HG02870 (cell line): ENCODE measurements around the gene FGG.
"Not testable (repeated sequence)": the region's sequence is repeated elsewhere in the genome, so short reads cannot be mapped to it uniquely, and the experiment has no call there.

Experiments used
- ATAC-seq: cut with Tn5 transposase; IDR thresholded peaks from one replicate; pipeline ENCODE4 v1.9.1; 2021; ENCODE audit warnings: mild to moderate bottlenecking, moderate library complexity; ENCODE audit not compliant: unreplicated experiment

Gene FGG

DNA sequence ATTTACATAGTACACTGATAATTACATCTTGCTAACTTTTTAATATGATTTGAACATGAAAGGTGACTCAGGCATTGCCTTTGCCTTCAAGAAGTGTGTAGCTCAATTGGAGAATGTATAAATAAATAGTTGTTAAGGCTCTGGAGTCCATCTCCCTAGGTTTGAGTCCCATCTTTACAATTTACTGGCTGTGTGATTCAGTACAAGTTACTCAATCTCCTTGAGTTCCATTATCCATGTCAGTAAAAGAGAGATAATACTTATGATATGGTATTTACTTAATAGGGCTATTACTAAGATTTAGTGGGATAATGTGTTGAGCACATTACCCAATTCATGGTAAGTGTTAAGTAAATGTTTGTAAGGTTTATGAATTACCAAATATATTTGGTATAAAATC lies 1.9 kb upstream of the FGG start:
- no peak for ATAC-seq

DNA sequence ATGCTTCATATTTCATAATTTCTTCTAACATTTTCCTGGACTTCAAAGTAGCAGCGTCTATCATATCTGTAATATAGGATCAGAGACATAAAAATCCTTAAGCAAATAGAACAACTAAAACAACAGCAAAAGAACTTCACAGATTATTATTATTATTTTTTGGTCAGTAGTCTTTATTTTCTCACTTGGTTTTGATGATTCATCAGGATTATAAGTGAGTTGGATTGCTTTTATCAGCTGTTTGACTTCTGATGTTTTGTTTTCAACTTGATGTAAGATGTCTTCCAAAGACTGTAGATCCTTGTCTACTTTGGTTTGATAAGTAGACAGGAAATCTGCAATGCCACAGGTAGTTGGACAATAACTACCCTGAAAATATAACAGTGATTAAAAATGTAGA lies 623 bp downstream of the FGG start:
- no peak for ATAC-seq

DNA sequence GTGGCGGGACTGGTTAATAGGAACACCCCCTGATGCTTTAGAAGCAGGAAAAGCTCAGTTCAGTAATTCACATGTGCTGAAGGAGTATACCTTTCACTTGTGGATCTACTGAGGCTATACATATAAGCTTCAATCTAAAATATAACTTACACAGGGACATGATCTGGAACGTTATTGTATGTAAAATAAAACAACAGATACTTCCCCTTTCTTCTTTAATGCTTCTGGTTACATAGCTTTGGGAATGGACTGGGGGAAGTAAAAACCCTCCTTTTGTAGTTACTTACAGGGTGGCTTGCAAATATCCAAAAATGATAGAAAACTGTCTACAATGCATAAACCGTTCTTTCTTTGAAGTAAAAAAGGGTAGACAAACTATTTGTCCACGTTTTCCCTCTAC lies 1.9 kb downstream of the FGG start:
- no peak for ATAC-seq

DNA sequence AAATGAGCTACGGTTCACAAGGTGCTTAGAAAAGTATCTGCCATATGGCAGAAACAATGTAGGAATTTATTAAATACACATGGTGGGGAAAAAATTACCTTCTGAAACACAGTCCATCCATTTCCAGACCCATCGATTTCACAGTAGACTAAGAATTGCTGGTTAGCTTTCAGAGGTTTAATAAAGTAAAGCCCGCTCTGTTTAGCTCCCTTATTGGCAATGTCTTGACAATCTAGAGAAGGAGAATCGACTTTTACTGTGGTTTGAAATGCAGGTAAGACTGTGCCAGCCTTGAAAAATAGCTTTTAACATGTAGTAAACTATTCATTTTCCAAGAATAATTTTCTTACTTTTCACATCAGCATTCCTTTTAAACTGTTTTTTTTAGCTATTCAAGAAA lies 2.9 kb downstream of the FGG start:
- ATAC-seq, result no peak

DNA sequence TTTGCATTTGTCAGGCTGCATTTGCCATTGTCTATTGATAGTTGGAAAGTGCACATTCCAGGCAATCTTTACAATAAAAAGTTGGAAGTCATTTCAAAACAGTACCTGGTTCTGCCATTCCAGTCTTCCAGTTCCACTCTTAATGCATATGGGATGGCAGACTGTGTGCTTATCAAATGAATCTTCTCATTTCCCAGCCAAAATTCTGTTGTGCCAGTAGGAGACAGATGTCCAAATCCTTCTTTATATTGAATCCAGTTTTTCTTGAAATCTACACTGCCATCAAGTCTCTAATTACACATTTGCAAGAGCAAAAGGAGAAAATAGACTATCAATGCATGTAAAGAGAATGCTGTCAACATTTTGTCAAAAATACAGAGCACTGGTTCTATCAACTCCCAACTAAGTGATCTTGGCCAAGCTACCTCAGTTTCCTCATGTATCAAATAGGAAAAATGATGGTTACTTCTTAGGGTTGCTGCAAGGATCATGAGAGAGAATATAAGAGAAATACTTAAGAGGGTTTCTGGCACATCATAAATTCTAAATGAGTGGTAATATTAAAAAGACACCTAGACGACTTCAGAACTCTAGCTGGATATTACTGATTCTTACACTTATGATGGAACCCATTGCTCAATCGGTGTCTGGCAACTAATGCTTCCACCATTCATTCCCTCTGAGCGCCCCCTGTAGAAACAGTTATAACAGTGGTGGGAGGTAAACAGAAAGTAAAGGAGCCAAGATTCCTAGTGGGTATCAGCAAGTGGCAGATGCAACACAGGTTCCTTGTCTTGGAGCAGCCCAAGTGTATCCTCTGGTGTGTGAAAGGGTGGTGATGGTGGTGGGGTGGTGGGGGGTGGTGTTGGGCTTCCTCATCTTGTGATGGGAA lies 3.8 kb downstream of the FGG start:
- ATAC-seq, result no peak

DNA sequence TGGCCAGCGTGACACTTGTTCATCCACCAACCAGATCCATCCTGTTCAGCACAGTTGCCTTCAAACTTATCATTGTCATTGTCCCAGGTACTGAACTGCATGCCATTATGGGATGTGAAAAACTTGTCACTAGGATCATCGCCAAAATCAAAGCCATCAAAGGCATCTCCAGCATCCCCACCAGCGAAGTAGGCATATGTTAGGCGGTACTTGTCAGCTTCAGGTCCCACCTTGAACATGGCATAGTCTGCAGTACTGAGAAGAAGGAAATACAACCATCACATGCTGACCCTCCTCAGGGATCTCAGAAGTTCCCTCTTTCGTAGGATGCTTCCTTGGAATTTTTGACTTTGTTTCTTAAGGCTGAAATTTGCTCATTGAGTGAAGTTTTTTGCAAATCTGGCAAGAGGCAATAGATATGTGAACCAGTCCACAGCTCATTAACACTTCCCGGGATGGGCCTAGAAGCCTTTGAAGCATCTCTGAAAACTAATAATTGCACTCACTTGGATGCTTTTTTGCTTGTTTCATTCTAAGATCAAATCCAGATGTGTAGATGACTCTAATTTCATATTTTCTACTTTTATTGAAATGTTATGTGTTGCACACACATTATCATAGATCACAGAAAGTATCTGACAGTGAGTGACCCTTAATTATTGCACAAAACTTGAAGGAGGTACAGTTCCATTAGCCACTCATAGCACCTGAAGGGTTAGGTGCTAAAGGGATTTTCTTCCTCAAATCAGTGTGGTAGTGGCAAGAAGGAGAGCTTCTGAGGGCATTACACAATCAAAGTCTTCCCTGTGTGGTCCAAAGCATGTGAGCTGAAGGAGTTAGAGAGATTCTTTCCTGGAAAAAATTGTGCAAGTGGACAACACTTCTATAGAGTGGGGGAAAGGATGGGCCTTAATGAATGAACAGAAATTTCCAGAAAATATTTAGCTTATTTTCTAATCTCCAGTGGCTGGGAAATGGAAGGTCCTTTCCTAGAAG lies 5.4 kb downstream of the FGG start:
- no peak for ATAC-seq

DNA sequence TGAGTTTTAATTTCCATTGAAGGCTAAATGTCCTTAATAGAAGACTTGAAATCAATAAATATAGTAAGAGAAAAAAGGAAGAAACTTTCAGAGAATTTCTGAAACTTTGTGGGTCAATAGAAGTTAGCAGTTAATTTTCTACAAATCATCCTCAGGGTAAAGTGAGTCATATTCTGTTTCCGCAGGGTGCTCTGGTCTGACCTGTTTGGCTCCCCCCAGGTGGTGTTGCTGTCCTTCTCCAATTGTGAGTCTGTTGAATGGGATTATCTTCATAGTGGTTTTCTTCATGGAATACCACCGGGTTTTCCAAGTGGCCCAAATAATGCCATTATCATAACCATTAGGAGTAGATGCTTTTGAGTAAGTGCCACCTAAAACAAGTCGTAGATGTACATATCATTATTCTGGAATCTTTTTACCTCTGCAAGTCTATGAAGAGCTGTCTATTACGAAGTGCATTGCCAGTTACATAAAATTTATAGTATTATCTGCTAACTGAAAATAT lies 7.7 kb downstream of the FGG start:
- ATAC-seq, result no peak

DNA sequence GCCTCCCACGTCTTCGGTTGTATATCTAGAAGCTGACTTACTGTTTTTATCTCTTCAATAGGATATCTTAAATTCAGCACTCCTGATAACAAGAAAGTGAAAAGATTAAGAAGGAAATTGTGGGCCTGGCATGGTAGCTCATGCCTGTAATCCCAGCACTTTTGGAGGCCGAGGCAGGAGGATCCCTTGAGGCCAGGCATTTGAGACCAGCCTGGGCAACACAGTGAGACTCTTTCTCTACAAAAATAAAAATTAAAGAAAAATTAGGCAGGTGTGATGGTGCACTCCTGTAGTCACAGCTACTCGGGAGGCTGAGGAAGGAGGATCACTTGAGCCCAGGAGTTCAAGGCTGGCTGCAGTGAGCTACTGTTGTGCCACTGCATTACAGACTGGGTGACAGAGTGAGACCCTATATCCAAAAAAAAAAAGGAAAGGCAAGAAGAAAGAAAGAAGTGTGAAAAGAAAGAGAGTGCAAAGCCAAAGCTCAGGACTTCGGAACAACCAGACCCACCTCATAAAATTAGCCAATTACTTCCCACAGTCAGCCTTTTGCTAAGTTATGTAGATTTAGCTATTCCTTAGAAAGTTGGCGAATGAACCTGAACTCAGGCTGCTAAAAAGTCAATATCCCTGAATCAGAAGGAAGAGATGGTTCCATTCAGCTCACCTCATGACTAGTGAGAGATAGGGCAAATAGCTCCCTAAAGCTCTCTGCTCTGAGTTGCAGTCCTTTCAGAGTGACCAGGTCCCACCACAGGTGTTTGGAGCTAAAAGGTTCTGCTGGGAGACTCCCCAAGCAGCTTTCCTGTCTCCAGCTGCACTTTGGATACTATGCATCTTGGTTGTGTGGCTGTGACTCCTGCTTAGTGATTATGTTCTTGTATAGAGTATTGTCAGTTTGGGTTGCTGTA lies 9.2 kb downstream of the FGG start:
- no peak for ATAC-seq

DNA sequence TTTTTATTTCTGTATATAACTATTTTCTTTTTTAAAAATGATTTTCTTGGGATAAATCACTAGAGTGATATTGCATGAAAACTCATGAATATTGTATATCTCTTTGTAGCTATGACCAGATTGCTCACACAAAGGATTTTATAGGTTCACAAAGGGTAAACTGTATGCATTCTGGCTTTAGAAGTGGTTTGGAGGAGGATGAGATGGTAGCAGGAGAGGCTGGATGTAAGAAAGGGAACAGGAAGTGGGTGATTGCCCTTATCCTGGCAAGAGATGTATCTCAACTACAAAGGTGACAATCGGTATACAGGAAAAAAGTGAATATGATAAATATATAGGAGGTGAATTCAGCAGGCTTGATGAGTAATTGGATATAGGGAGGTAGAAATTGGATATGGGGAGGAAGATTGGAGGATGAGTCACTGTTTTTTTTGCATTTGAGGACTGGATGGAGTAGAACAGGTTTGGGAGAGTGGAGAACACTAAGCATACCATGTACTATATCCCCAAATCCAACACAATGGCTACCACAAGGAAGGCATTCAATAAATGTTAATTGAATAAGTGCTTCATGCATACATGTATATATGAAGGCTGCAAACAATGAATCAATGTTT lies 9.9 kb downstream of the FGG start:
- no peak for ATAC-seq

DNA sequence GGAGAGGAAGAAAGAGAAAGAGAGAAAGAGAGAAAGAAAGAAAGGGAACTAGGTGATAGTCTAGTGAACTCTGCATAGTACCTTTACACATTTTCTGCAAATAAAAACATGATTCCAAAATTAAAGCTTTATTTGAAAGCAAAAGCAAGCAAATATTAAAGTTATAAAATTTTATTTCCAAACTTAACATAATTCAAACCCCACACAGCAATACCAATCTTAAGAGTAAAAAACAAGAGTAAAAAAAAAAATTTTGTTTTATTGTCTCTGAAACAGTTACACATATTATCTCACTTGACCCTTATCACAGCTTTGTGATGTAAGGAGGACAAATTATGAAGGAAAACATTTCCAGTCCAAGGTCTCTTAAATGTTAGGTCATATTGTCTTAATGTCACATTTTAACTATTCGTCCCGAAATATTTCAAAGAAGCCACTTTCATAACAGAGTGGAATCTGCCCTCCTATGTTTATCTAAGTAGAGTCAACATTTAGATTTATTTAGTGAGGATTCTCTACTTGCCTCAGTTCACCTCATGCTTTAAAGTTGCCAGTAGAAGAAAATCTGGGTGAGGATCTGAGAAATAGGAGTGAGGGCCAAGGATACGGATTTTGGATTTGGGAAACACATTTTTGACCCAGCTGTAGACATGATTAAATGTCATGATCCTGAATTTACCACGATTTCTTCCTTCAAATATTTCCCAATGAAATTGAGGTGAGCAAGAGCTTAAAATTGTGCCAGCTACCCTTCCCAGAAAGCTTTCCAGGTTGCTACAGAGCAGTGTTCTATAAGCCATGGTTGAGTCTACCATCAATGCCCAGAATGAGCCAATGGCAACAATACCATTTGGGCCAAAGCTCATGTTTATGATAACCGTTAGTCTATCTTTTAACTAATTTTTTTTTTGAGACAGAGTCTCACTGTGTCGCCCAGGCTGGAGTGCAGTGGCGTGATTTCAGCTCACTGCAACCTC lies 14.4 kb downstream of the FGG start:
- no peak for ATAC-seq

DNA sequence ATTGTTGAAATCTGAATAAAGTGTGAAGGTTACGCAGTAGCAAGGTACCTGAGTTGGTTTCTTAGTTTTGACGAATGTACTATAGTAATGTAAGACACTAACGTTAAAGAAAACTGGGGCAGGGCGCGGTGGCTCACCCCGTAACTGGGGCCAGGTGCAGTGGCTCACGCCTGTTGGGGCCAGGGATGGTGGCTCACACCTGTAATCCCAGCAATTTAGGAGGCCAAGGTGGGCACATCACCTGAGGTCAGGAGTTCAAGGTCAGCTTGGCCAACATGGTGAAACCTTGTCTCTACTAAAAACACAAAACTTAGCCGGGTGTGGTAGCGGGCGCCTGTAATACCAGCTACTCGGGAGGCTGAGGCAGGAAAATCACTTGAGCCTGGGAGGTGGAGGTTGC lies 15.2 kb downstream of the FGG start:
- not testable (repeated sequence) for ATAC-seq

DNA sequence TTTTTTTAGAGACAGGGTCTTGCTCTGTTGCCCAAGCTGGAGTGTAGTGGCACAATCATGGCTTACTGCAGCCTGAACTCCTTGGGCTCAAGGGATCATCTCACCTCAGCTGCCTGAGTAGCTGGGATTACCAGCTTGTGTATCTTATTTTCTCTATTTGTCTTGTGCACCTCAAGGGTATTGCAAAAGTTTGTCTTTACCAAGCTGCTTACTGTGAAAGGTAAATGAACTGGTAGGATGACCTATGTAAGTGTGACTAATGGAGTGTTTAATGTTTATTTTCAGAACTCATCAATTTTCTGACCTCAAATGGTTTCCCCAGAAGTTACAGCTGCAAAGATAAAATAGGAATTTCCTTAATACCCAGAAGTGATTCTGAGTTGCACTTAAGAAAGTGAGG lies 16.6 kb downstream of the FGG start:
- ATAC-seq, result no peak

DNA sequence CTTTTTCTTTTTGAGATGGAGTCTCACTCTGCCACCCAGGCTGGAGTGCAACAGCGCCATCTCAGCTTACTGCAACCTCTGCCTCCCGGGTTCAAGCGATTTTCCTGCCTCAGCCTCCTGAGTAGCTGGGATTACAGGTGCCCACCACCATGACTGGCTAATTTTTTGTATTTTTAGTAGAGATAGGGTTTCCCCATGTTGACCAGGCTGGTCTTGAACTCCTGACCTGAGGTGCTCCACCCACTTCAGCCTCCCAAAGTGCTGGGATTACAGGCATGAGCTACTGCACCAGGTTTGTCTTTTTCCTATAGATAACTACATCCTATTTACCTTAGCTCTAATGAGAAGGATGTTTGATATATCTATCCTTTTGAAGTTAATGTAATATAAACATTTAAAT lies 18.1 kb downstream of the FGG start:
- not testable (repeated sequence) for ATAC-seq

DNA sequence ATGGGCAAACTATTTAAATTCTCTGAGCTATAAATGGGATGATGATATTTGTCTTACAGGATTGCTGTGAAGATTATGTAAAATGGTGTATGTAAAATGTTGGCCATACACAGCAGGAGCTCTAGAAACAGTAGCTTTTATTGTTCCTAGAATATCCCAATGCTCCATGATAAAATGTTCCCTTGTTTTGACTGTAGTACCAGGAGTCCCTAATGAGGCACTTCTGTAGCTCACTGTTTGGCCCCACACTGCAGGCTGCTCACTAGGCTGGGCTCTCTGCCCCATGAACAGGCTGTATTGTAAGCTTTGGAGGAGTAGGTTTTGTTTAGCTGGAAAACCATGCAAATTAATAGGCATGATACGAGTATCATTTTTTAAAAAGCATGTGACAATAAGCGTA lies 18.6 kb downstream of the FGG start:
- ATAC-seq, result no peak

DNA sequence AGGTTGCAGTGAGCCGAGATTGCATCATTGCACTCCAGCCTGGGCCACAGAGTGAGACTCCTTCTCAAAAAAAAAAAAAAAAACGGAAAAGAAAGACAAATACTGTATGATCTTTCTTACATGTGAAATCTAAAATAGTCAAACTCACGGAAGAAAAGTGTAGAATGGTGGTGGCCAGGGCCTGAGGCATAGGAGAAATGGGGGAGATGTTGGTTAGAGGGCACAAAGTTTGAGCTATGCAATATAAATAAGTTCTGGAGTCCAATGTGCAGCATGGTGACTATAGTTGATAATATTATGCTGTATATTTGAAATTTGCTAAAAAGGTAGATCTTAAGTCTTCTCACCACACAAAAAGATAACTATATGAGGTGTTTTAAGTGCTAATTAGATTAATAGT lies 20.6 kb downstream of the FGG start:
- ATAC-seq, result no peak

DNA sequence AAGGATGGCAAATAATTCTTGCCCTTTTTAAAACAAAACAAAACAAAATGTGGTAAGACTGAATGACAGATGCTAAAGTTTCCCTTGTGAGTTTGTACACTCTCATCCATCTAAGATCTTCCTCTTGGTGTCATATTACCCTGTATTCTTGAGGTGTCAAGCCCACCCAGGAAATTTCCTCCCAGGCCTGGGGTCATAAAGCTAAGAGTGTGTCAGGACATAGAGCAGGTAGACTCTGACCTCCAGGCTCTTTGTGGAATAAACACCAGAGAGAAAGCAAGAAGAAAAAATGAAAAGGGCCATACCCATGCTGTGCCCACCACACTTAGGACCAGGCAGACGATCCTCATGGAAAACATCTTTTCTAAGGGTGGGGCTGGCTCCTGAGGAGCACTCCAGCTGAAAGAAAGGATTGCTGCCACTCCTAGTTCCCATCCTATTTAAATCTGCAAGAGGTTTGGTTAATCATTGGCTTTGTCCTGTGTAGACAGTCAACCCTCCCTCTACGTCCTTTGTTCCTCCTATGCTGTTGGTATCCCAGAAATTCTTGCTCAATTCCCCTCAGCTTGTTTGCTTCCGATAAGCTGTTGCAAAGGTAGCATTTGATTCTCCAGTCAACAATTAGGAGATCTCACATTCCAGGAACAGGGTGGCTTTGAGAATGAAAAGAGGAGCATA lies 22.0 kb downstream of the FGG start, which contains the start of gene FGA:
TSS of gene FGA (minus strand) at position 414 of the 678 bp plus-strand sequence. CDS start at position 359, 55 bp downstream.
- ATAC-seq, result no peak

DNA sequence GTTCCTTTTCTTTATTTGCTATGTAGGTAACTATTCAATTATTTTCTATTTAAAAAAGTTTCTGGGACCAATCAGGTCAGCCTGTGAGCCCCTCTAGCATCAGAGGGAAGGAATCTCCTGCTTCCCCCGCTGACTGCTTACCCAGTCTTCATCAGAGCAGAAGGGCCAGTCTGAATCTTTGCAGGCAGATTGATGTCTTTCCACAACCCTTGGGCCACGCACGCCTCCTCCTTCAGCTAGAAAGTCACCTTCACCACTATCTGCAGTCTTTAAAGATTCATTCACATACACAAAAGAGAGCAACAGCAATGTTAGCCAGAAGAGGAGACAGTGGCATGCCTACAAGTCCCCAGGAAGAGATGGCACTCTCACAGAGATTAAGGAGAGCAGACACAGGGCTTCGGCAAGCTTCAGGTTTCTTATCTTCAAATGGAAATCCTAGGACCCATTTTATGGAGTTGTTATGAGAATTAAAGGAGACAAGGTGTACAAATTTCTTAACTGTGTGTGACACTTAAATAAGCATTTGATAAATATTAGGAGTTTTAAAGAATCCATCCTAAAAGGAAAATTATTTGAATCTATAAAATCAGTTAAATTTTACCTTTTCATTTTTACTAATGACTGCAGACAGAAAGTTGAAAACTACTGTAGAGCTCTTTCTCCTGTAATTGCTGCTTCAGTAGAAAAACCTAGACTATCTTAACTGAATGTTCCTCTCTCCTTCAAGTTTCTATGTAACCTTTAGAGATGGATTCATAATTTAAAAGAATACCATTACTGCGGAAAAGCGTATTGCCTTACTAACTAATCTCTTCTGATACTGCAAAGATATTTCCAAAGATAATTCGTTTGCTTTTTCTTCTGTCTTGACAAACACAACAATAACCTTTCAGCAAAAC lies 22.9 kb downstream of the FGG start:
- ATAC-seq, result no peak
